Measurements from ENCODE around the gene DCXR.

Gene DCXR

GRCh38 chr17:82061047-82061925 is 23.8 kb upstream of the DCXR start:
- Mint-ChIP-seq H3K4me1 (peaks cover 5% of the 10 kb centered on the region), H3K27me3 (no peaks in the 10 kb centered on the region), H3K9me3 (no peaks in the 10 kb centered on the region), H3K27ac (no peak overlapping the region), H3K36me3 (no peaks in the 10 kb centered on the region), H3K4me3 (no peak overlapping the region)

GRCh38 chr17:82060614-82061013 is 23.1 kb upstream of the DCXR start:
- peaks cover 3% of the 10 kb centered on the region for H3K4me1 Mint-ChIP-seq
- no peaks in the 10 kb centered on the region for H3K36me3 Mint-ChIP-seq
- H3K27me3 Mint-ChIP-seq: no peaks in the 10 kb centered on the region
- no peaks in the 10 kb centered on the region for H3K9me3 Mint-ChIP-seq
- no peak overlapping the region for H3K4me3 Mint-ChIP-seq
- no peak overlapping the region for H3K27ac Mint-ChIP-seq

GRCh38 chr17:82060001-82060380 is 22.5 kb upstream of the DCXR start:
- H3K27me3 Mint-ChIP-seq: no peaks in the 10 kb centered on the region
- H3K4me3 Mint-ChIP-seq: no peak overlapping the region
- H3K27ac Mint-ChIP-seq: no peak overlapping the region
- H3K9me3 Mint-ChIP-seq: no peaks in the 10 kb centered on the region
- no peaks in the 10 kb centered on the region for H3K36me3 Mint-ChIP-seq
- peaks cover 3% of the 10 kb centered on the region for H3K4me1 Mint-ChIP-seq

GRCh38 chr17:82059272-82060000 is 21.9 kb upstream of the DCXR start:
- Mint-ChIP-seq H3K4me3 (no peak overlapping the region), H3K27me3 (no peaks in the 10 kb centered on the region), H3K9me3 (no peaks in the 10 kb centered on the region), H3K27ac (no peak overlapping the region), H3K4me1 (peaks cover 3% of the 10 kb centered on the region), H3K36me3 (no peaks in the 10 kb centered on the region)

GRCh38 chr17:82058855-82059249 is 21.4 kb upstream of the DCXR start:
- Mint-ChIP-seq H3K9me3 (no peaks in the 10 kb centered on the region), H3K27me3 (no peaks in the 10 kb centered on the region), H3K36me3 (no peaks in the 10 kb centered on the region), H3K4me1 (peaks cover 3% of the 10 kb centered on the region), H3K4me3 (no peak overlapping the region), H3K27ac (no peak overlapping the region)

GRCh38 chr17:82058230-82058854 is 20.8 kb upstream of the DCXR start:
- Mint-ChIP-seq H3K27me3 (no peaks in the 10 kb centered on the region), H3K27ac (no peak overlapping the region), H3K4me3 (no peak overlapping the region), H3K9me3 (no peaks in the 10 kb centered on the region), H3K36me3 (no peaks in the 10 kb centered on the region), H3K4me1 (peaks cover 4% of the 10 kb centered on the region)

- peaks cover 7% of the 10 kb centered on the region for H3K4me1 Mint-ChIP-seq
- no peak overlapping the region for H3K27ac Mint-ChIP-seq
- H3K36me3 Mint-ChIP-seq: no peaks in the 10 kb centered on the region
- H3K9me3 Mint-ChIP-seq: no peaks in the 10 kb centered on the region
- H3K4me3 Mint-ChIP-seq: no peak overlapping the region
- H3K27me3 Mint-ChIP-seq: no peaks in the 10 kb centered on the region
Measured at GRCh38 chr17:82056729-82057621, 19.5 kb upstream of the DCXR start.

- H3K4me3 Mint-ChIP-seq: no peak overlapping the region
- no peaks in the 10 kb centered on the region for H3K36me3 Mint-ChIP-seq
Measured at GRCh38 chr17:82055965-82056728, 18.6 kb upstream of the DCXR start.

GRCh38 chr17:82055023-82055964 is 17.8 kb upstream of the DCXR start:
- Mint-ChIP-seq H3K27me3 (no peaks in the 10 kb centered on the region), H3K27ac (no peak overlapping the region), H3K4me3 (no peak overlapping the region), H3K4me1 (peaks cover 14% of the 10 kb centered on the region), H3K9me3 (no peaks in the 10 kb centered on the region), H3K36me3 (no peaks in the 10 kb centered on the region)

More at GRCh38 chr17:82055965-82056728, 18.6 kb upstream of the DCXR start:
- no peak overlapping the region for H3K27ac Mint-ChIP-seq
- no peaks in the 10 kb centered on the region for H3K27me3 Mint-ChIP-seq
- H3K9me3 Mint-ChIP-seq: no peaks in the 10 kb centered on the region
- peaks cover 7% of the 10 kb centered on the region for H3K4me1 Mint-ChIP-seq

GRCh38 chr17:82054351-82055022 is 17.0 kb upstream of the DCXR start:
- no peaks in the 10 kb centered on the region for H3K9me3 Mint-ChIP-seq
- no peak overlapping the region for H3K27ac Mint-ChIP-seq
- H3K4me3 Mint-ChIP-seq: no peak overlapping the region
- no peaks in the 10 kb centered on the region for H3K36me3 Mint-ChIP-seq
- no peaks in the 10 kb centered on the region for H3K27me3 Mint-ChIP-seq
- H3K4me1 Mint-ChIP-seq: peaks cover 14% of the 10 kb centered on the region

GRCh38 chr17:82053556-82054263 is 16.2 kb upstream of the DCXR start:
- Mint-ChIP-seq H3K4me1 (peaks cover 14% of the 10 kb centered on the region), H3K27me3 (no peaks in the 10 kb centered on the region), H3K4me3 (peak overlapping the region; percentile 81), H3K36me3 (no peaks in the 10 kb centered on the region), H3K9me3 (no peaks in the 10 kb centered on the region), H3K27ac (no peak overlapping the region)

- Mint-ChIP-seq H3K36me3 (no peaks in the 10 kb centered on the region), H3K4me1 (peaks cover 14% of the 10 kb centered on the region), H3K27me3 (no peaks in the 10 kb centered on the region), H3K4me3 (peak overlapping the region; percentile 81), H3K9me3 (no peaks in the 10 kb centered on the region), H3K27ac (no peak overlapping the region)
Measured at GRCh38 chr17:82053130-82053529, 15.6 kb upstream of the DCXR start.

- H3K27me3 Mint-ChIP-seq: no peaks in the 10 kb centered on the region
- H3K27ac Mint-ChIP-seq: peak overlapping the region; percentile 46
- no peaks in the 10 kb centered on the region for H3K9me3 Mint-ChIP-seq
- peaks cover 14% of the 10 kb centered on the region for H3K4me1 Mint-ChIP-seq
- peak overlapping the region; percentile 81 for H3K4me3 Mint-ChIP-seq
- no peaks in the 10 kb centered on the region for H3K36me3 Mint-ChIP-seq
Measured at GRCh38 chr17:82052638-82053059, 15.2 kb upstream of the DCXR start.

All from activated naive CD4-positive, alpha-beta T cell treated with anti-CD3 and anti-CD28 coated beads, Interleukin-2, amount 50 U/mL, for 24 hours (primary cell).